Measurements from ENCODE around the gene HACD2. TPM values are rescaled to one million over a fixed set of nuclear protein-coding genes. Genes with fewer than 3 reads are reported as not detected.

Gene HACD2
- polyA plus RNA-seq, 1 donor (not counting 4 experiments of a cell fraction or from before 2014, with no cell fraction given), result 124 TPM

DNA sequence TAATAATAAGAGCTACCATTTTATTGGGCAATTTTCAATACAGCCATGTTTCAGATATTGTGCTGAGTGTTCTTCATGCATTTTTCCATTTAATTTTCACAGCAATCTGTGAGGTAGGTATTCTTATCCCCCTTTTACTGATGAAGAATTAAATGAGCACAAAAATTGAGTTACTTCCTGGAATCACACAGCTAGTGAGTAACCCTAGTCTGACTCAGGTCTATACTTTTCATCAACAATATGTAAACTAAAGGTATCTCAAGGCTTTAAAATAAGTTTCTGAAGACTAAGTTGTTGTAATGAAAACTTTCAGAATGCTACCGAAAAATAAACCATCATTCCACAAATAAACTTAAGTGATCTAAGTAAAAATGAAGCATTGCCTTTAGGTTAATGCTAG, 22.3 kb downstream of the HACD2 start:
- Histone ChIP-seq H3K4me3 (ENCODE audit: control insufficient read depth in 2 of 3, extremely low read depth in 1 of 3, insufficient read depth in 2 of 3, low read depth in 1 of 3, low read length in 3 of 3) (no peak overlapping the region), H3K9me3 (ENCODE audit: control insufficient read depth, low read depth, low read length) (no peaks in the 10 kb centered on the region), H3K4me2 (ENCODE audit: control insufficient read depth, extremely low read depth, insufficient read depth, low read depth, low read length) (no peak overlapping the region), H3K4me1 (ENCODE audit: control insufficient read depth, extremely low read depth, insufficient read depth, low read length) (peaks cover 4% of the 10 kb centered on the region), H3K79me2 (ENCODE audit: control insufficient read depth, insufficient read depth, low read length) (peaks cover 27% of the 10 kb centered on the region), H3K27me3 (ENCODE audit: control insufficient read depth, extremely low read depth, insufficient read depth, low read length) (no peaks in the 10 kb centered on the region), H3K36me3 (ENCODE audit: control insufficient read depth in 2 of 2, extremely low read depth in 1 of 2, insufficient read depth in 2 of 2, low read length in 2 of 2) (peaks cover 15 to 23% of the 10 kb centered on the region in 2 experiments), H3K27ac (ENCODE audit: control insufficient read depth, insufficient read depth, low read length) (no peak overlapping the region), H3K9me1 (ENCODE audit: control insufficient read depth, extremely low read depth, insufficient read depth, low read length) (no peaks in the 10 kb centered on the region), H2AFZ (ENCODE audit: control insufficient read depth, low read length) (no peak overlapping the region), H3K9ac (ENCODE audit: control insufficient read depth, extremely low read depth, insufficient read depth, low read length) (no peak overlapping the region), H4K20me1 (ENCODE audit: control insufficient read depth, extremely low read depth, insufficient read depth, low read length) (peaks cover 3% of the 10 kb centered on the region)
- no peak for DNase-seq (ENCODE audit: low read depth, low spot score)
- dilution Hi-C loops (cut with MboI; ENCODE audit: extremely low pct_ligation_motif_present, low sequenced_read_pairs), result no loop called here
- TF ChIP-seq, protein P1, sequence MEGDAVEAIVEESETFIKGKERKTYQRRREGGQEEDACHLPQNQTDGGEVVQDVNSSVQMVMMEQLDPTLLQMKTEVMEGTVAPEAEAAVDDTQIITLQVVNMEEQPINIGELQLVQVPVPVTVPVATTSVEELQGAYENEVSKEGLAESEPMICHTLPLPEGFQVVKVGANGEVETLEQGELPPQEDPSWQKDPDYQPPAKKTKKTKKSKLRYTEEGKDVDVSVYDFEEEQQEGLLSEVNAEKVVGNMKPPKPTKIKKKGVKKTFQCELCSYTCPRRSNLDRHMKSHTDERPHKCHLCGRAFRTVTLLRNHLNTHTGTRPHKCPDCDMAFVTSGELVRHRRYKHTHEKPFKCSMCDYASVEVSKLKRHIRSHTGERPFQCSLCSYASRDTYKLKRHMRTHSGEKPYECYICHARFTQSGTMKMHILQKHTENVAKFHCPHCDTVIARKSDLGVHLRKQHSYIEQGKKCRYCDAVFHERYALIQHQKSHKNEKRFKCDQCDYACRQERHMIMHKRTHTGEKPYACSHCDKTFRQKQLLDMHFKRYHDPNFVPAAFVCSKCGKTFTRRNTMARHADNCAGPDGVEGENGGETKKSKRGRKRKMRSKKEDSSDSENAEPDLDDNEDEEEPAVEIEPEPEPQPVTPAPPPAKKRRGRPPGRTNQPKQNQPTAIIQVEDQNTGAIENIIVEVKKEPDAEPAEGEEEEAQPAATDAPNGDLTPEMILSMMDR (optimal IDR thresholded peaks at IDR 0.05 in 1 of 3, IDR thresholded peaks at IDR 0.05 in 1 of 3, conservative IDR thresholded peaks at IDR 0.05 in 1 of 3; ENCODE audit: extremely low read depth in 1 of 3, insufficient read depth in 2 of 3, low read length in 3 of 3), result no peak
- TF ChIP-seq EZH2 (IDR thresholded peaks at IDR 0.05; ENCODE audit: low read length), result no peak
- no peak for FAIRE-seq

DNA sequence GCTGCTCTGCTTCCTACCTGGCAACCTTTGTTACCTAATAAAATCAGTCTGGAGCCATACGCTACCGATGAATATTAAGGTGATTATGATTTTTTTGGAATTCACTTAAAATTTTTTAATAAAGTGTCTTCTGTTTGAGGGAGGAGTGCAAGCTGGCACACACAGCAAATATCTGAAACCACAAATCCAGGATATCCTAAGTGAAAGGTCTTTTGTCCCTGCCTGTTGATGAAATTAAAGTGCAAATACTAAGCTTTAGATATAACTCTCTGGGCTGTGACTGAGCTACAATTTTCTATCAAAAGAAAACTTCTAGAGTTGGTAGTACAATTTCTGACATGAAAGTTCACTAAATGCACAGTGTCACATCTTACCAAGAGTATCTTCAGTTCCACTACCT, 23.7 kb downstream of the HACD2 start:
- Histone ChIP-seq H3K9me1 (ENCODE audit: control insufficient read depth, extremely low read depth, insufficient read depth, low read length) (no peaks in the 10 kb centered on the region), H3K4me2 (ENCODE audit: control insufficient read depth, extremely low read depth, insufficient read depth, low read depth, low read length) (no peak overlapping the region), H3K4me1 (ENCODE audit: control insufficient read depth, extremely low read depth, insufficient read depth, low read length) (peaks cover 4% of the 10 kb centered on the region), H3K9ac (ENCODE audit: control insufficient read depth, extremely low read depth, insufficient read depth, low read length) (no peak overlapping the region), H3K36me3 (ENCODE audit: control insufficient read depth in 2 of 2, extremely low read depth in 1 of 2, insufficient read depth in 2 of 2, low read length in 2 of 2) (peaks cover 14 to 19% of the 10 kb centered on the region in 2 experiments), H3K27me3 (ENCODE audit: control insufficient read depth, extremely low read depth, insufficient read depth, low read length) (no peaks in the 10 kb centered on the region), H3K79me2 (ENCODE audit: control insufficient read depth, insufficient read depth, low read length) (peaks cover 39% of the 10 kb centered on the region), H3K4me3 (ENCODE audit: control insufficient read depth in 2 of 3, extremely low read depth in 1 of 3, insufficient read depth in 2 of 3, low read depth in 1 of 3, low read length in 3 of 3) (no peak overlapping the region), H3K9me3 (ENCODE audit: control insufficient read depth, low read depth, low read length) (no peaks in the 10 kb centered on the region), H4K20me1 (ENCODE audit: control insufficient read depth, extremely low read depth, insufficient read depth, low read length) (peaks cover 7% of the 10 kb centered on the region), H2AFZ (ENCODE audit: control insufficient read depth, low read length) (no peak overlapping the region), H3K27ac (ENCODE audit: control insufficient read depth, insufficient read depth, low read length) (no peak overlapping the region)
- DNase-seq (ENCODE audit: low read depth, low spot score) (no peak), FAIRE-seq (no peak)
- TF ChIP-seq, protein P1 (optimal IDR thresholded peaks at IDR 0.05 in 1 of 3, IDR thresholded peaks at IDR 0.05 in 1 of 3, conservative IDR thresholded peaks at IDR 0.05 in 1 of 3; ENCODE audit: extremely low read depth in 1 of 3, insufficient read depth in 2 of 3, low read length in 3 of 3), result no peak
- no peak for TF ChIP-seq EZH2 (IDR thresholded peaks at IDR 0.05; ENCODE audit: low read length)
- dilution Hi-C loops (cut with MboI; ENCODE audit: extremely low pct_ligation_motif_present, low sequenced_read_pairs), result no loop called here

All from keratinocyte (primary cell).